Motor neuron (in vitro differentiated cells): ENCODE results near the gene PRDX4. TPM values are rescaled to one million over a fixed set of nuclear protein-coding genes. Genes with fewer than 3 reads are reported as not detected.
"Not testable (repeated sequence)": the region's sequence is repeated elsewhere in the genome, so short reads cannot be mapped to it uniquely, and the experiment has no call there.

Experiments used
- ATAC-seq, 8 experiments: fragments of 200-7000 bp; cut with Tn5 transposase; replicated peaks in 6 of 8; 2 replicates each; pipeline ENCODE4 v1.8.0; 2021; ENCODE audit warnings: mild to moderate bottlenecking in 8 of 8, moderate library complexity in 8 of 8
- H3K27ac ChIP-seq, 2 donors: fragments of 250-450 bp; sonication (Bioruptor Pico); 2 replicates each; pipeline ENCODE4 v1.9.0; 2021; ENCODE audit warnings: antibody characterized with exemption in 2 of 2, mild to moderate bottlenecking in 2 of 2, moderate library complexity in 1 of 2
- H3K4me1 ChIP-seq, 2 donors: fragments of 250-450 bp; sonication (Bioruptor Pico); replicated peaks in 1 of 2; 2 replicates each; pipeline ENCODE4 v1.6.1; 2021; ENCODE audit warnings: antibody characterized with exemption in 2 of 2, mild to moderate bottlenecking in 2 of 2, moderate library complexity in 1 of 2
- H3K4me3 ChIP-seq, 5 donors: fragments of 250-450 bp; sonication (Bioruptor Pico); 2 replicates each; pipeline ENCODE4 v1.9.0; 2021; ENCODE audit warnings: antibody characterized with exemption in 5 of 5, mild to moderate bottlenecking in 5 of 5, moderate library complexity in 4 of 5
- WGBS, 10 experiments: fragments of 450-650 bp; shearing (Covaris generic); methylation state at CpG; one replicate each; pipeline ENCODE4 v1.0.0; 2022; 5-methylcytosine and 5-hydroxymethylcytosine counted together
- in situ Hi-C, 9 experiments: fragments of 400-800 bp; cut with MboI; loops; one replicate each; pipeline ENCODE4 v1.15.0; 2021; ENCODE audit warnings: low sequenced_read_pairs in 9 of 9, low pct_unique_long_range_greater_than_20kb in 2 of 9; ENCODE audit not compliant: unreplicated experiment in 9 of 9
- total RNA-seq, 8 experiments: library from RNA; unstranded; fragments of 300-600 nt; gene quantifications; 2 replicates each; pipeline versions ENCODE4 v1.2.3 to v1.2.4, GENCODE V29; 2022

The PRDX4 gene
- total RNA-seq, 8 experiments from 2014 or later = 61.5 to 555 (median 107) TPM

DNA sequence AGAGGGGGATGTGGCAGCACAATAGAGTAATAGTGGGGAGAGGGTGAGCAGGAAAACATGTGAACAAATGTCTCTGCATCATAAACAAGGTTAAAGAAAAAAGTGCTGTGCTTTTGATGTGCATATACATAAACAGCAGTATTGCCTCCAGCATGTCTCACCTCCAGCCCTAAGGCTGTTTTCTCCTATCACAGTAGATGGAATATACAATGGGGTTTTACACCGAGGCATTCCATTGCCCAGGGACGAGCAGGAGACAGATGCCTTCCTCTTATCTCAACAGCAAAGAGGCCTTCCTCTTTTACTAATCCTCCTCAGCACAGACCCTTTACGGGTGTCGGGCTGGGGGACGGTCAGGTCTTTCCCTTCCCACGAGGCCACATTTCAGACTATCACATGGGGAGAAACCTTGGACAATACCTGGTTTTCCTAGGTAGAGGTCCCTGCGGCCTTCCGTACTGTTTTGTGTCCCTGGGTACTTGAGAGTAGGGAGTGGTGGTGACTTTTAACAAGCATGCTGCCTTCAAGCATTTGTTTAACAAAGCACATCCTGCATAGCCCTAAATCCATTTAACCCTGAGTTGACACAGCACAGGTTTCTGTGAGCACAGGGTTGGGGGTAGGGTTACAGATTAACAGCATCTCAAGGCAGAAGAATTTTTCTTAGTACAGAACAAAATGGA, 7.1 kb upstream of the PRDX4 start:
- ATAC-seq, H3K4me3 ChIP-seq, H3K27ac ChIP-seq, in situ Hi-C loops, H3K4me1 ChIP-seq: not testable (repeated sequence)
- 13 to 36% methylated on average over 1 to 2 of the region's 8 CpGs; no CpG with 5 or more reads in 8 of the 10 experiments for whole genome bisulfite sequencing, 10 experiments

DNA sequence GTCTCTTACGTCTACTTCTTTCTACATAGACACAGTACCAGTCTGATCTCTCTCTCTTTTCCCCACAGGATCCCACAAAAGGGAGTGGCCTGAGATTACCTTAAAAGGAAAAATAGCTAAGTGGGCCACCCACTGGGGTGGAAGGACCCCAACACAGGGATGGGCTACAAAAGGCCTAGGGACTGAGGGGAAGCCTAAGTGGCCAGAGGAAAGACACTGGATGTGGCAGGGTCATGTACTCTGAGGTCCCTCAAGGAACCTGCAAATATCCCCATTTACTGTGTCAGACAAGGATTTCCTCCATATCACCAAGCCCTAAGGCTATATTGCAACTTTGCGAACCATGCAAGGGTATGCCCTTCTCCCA, 6.5 kb upstream of the PRDX4 start:
- no peak overlapping the region for H3K4me3 ChIP-seq
- no peak overlapping the region for H3K27ac ChIP-seq
- in situ Hi-C loops = no loop called here
- no peaks in the 10 kb centered on the region for H3K4me1 ChIP-seq
- WGBS, 10 experiments = no CpG with 5 or more reads among the region's 2 CpGs
- ATAC-seq = no peak

DNA sequence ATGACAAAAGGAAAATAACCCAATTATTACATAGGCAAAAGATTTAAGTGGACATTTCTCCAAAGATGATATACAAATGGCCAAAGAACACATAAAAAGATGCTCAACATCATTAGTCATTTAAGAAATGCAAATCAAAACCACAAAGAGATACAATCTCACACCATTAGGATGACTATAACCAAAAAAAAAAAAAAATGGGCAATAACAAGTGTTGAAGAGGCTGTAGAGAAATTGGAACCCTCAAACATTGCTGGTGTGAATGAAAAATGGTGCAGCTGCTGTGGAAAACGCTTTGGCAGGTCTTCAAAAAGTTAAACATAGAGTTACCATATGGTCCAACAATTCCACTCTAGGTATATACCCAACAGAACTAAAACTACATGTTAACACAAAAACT, 5.6 kb upstream of the PRDX4 start:
- ATAC-seq = no peak
- in situ Hi-C loops = no loop called here
- peaks cover 2% of the 10 kb centered on the region in 2 donors for H3K4me1 ChIP-seq
- H3K4me3 ChIP-seq = no peak overlapping the region
- 25 to 83% (median 75%) methylated on average over 1 of the region's 1 CpG; no CpG with 5 or more reads in 5 of the 10 experiments for WGBS, 10 experiments
- H3K27ac ChIP-seq = no peak overlapping the region

DNA sequence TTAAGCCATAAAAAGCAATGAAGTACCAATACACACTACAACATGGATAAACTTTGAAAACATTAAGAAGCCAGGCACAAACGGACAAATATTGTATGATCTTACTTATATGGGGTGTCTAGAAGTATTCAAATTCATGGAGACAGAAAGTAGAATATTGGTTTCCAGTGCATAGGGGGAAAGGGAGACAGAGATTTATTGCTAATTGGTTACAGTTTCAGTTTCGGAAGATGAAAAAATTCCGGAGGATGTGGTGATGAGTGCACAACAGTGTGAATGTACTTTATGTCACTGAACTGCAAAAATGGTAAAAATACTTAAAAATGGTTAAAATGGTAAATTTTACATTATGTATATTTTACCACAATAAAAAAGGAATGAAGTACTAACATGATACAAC, 5.1 kb upstream of the PRDX4 start:
- no peak for ATAC-seq
- WGBS, 10 experiments = 6 to 94% (median 55%) methylated on average over 2 to 3 of the region's 3 CpGs; no CpG with 5 or more reads in 4 of the 10 experiments
- Histone ChIP-seq H3K4me1 (peaks cover 6% of the 10 kb centered on the region in 2 donors), H3K4me3 (no peak overlapping the region), H3K27ac (no peak overlapping the region)
- in situ Hi-C loops = no loop called here

DNA sequence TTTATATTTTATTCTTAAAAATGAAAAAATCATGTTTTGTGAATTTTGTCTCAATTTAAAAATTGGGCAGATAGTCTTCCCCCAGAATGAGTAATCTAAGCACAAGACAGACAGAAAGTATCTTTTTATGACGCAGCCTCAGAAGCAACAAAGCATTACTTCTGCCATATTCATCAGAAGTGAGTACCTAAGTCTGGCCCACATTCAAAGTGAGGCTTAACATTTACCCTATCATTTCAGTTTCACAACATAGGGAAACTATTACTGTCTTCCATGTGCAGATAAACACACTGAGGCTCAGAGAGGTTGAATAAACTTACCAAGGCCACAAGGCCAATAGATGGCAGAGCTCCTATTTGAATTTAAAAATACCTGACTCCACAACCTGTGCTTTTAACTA, 4.4 kb upstream of the PRDX4 start:
- in situ Hi-C loops = no loop called here

DNA sequence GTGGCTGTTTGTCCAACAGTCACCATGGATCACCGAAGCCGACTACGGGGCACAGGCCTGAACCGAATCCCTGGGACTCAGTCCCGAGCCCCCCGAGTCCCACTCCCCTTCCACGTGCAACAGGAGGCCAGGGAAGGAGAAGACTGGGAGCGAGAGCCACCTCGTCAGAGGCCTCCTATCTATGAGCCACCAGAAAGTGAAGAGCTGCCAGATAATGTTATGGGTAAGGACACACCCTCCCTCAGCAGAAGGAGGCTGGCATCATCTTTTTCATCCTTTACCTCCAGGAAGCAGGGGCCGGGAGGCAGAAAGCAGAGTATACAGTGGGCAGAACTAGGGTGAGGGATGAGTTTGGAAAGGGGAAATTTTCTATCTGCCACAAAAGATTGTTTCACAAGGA, 2.8 kb upstream of the PRDX4 start:
- in situ Hi-C loops = no loop called here
- WGBS, 10 experiments = 80 to 100% (median 92%) methylated on average over 1 to 7 of the region's 10 CpGs; no CpG with 5 or more reads in 7 of the 10 experiments
- ATAC-seq = no peak
- H3K4me1 ChIP-seq = peaks cover 6% of the 10 kb centered on the region in 2 donors
- H3K27ac ChIP-seq = no peak overlapping the region
- H3K4me3 ChIP-seq = no peak overlapping the region

More for the DNA sequence above, 4.4 kb upstream of the PRDX4 start:
- Histone ChIP-seq H3K4me3 (no peak overlapping the region), H3K27ac (no peak overlapping the region), H3K4me1 (peaks cover 6% of the 10 kb centered on the region in 2 donors)
- 11 to 100% (median 71%) methylated on average over 1 of the region's 1 CpG; no CpG with 5 or more reads in 4 of the 10 experiments for WGBS, 10 experiments
- ATAC-seq = no peak

DNA sequence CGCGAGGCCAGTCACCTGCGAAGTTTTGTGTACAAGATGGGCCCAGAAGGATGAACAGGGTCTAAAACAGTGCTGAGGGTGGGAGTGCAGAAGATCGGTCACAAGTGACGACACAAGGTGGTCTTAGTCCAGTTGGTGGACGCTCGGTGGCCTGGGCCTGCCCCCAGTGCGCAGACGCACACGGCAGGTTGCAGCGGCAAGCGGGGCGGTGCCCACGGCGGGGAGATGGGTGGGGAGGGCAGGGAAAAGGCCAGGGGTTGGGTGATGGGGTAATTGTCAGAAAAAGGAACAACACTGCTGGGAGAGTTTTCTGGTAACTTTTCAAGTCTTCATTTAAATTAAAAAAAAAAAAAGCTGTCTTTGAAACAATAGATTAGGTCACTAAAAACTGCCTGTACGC, 1.0 kb upstream of the PRDX4 start:
- 100% methylated on average over 1 of the region's 16 CpGs; no CpG with 5 or more reads in 8 of the 10 experiments for WGBS, 10 experiments
- no peak for ATAC-seq
- in situ Hi-C loops = no loop called here
- Histone ChIP-seq H3K4me3 (no peak overlapping the region), H3K27ac (peak overlapping the region in 1 of 2 donors; percentile 79), H3K4me1 (peaks cover 6% of the 10 kb centered on the region in 2 donors)

DNA sequence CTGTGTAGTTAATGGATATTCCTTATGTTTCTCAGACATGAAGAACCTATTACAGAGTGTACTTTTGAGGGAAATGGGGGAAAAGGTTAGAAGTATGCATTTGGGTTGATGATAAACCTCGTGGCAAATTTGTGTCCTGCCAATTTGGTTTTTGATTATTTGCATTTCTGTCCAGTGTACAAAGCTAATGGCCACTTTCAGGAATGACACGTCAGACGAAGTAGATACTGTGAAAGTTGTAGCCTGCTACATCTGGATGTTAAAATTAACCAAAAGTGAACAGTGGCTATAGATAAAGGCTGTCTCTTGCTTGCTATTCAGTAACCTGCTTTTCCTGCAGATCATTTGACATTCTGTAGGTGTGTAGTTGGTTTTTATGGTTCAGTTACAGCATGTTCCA, 1.0 kb downstream of the PRDX4 start:
- in situ Hi-C loops = no loop called here
- peak in 2 of 8 experiments; percentile 5 for ATAC-seq
- peak overlapping the region; percentile 56 to 94 (median 70) for H3K4me3 ChIP-seq
- 0 to 9% (median 2%) methylated on average over 1 to 3 of the region's 3 CpGs; no CpG with 5 or more reads in 6 of the 10 experiments for WGBS, 10 experiments
- H3K27ac ChIP-seq = no peak overlapping the region
- H3K4me1 ChIP-seq = peaks cover 6% of the 10 kb centered on the region in 2 donors

DNA sequence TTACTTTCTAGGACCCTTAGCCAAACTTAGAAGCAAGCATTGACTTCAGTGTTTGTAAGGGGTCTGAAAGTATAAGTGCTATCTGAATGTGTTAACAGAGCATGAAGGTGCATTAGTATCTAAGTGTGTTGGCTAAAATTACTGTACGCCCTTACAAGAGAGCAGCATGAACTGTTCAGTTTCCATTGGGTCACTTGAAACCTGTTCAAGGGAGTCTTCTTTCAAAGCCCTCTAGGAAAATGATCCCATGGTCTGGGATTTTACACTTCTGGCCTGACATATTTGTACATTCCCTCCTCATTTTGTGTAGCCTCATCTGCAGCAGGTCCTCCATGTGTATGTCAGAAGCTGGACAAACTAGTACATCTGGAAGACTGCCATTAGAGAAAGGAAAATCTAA, 3.2 kb downstream of the PRDX4 start:
- Histone ChIP-seq H3K4me1 (peaks cover 6% of the 10 kb centered on the region in 2 donors), H3K4me3 (no peak overlapping the region), H3K27ac (no peak overlapping the region)
- ATAC-seq = no peak
- in situ Hi-C loops = no loop called here
- 60 to 100% methylated on average over 1 of the region's 1 CpG; no CpG with 5 or more reads in 8 of the 10 experiments for WGBS, 10 experiments

DNA sequence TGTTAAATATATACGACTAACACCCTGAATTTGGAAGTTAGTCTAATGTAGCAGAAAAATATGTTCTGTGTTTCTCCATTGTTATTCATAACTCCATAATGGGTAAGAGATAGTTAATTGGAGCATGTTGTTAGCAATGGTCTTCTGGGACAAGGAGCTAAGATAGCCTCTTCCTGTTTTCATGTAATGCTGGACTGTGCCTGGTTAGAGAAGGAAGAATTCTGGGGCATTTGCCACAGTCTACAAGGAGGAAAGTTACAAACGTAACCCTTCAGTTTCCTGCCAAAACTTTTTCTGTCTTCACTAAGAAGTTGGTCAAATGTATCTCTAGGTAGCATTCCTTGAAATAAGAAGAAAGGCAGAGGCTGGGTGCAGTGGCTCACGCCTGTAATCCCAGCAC, 5.8 kb downstream of the PRDX4 start:
- no peak for ATAC-seq
- in situ Hi-C loops = no loop called here
- 29 to 100% (median 97%) methylated on average over 1 to 2 of the region's 3 CpGs; no CpG with 5 or more reads in 1 of the 10 experiments for WGBS, 10 experiments
- no peak overlapping the region for H3K4me3 ChIP-seq
- H3K4me1 ChIP-seq = no peaks in the 10 kb centered on the region
- no peak overlapping the region for H3K27ac ChIP-seq

DNA sequence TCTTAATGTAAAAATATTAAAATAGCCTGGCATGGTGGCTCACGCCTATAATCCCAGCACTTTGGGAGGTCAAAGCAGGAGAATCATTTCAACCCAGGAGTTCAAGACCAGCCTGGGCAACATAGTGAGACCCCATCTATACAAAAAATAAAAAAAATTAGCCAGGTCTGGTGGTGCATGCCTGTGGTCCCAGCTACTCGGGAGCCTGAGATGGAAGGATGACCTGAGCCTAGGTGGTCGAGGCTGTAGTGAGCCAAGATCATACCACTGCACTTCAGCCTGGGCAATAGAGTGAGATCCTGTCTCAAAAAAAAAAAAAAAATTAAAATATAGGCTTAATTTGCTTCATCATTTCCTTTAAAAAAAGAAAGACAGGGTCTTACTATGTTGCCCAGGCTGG, 9.2 kb downstream of the PRDX4 start:
- 67 to 95% methylated on average over 1 to 3 of the region's 3 CpGs; no CpG with 5 or more reads in 8 of the 10 experiments for WGBS, 10 experiments
- H3K4me3 ChIP-seq, ATAC-seq, H3K4me1 ChIP-seq, H3K27ac ChIP-seq: not testable (repeated sequence)
- in situ Hi-C loops = loop anchor here in 1 of 9 experiments (25.0 kb wide), 1 partner anchor 236 kb away; the partner anchor contains the start of genes APOO and CXorf58

DNA sequence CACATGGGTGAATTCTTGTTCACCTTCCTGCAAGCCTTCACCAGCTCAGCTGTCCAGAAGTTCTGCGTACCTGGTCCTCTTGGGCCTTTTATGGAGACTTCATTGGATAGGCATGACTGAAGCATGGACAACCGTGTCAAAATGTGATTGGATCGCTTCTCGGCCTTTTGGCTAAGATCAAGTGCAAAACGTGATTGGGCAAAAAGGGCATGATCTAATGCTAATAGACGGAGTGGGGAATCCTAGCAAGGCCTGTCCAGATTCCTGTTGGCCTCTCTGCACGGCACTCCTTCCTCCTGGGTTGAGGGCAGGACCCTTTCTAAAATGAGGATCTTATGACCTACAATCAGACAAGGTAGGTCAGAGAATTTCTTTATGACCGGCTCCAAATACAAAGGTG, 24.9 kb downstream of the PRDX4 start:
- H3K4me3 ChIP-seq = no peak overlapping the region
- H3K27ac ChIP-seq = no peak overlapping the region
- ATAC-seq = no peak
- H3K4me1 ChIP-seq = no peaks in the 10 kb centered on the region
- in situ Hi-C loops = loop anchor here in 2 of 9 experiments (10.0 to 25.0 kb wide), 2 partner anchors 213 to 220 kb away; partner anchors contain the start of genes APOO (in 2 of the 2) and CXorf58 (in 2 of the 2)
- WGBS, 10 experiments = 60 to 100% (median 84%) methylated on average over 1 to 5 of the region's 8 CpGs; no CpG with 5 or more reads in 6 of the 10 experiments

DNA sequence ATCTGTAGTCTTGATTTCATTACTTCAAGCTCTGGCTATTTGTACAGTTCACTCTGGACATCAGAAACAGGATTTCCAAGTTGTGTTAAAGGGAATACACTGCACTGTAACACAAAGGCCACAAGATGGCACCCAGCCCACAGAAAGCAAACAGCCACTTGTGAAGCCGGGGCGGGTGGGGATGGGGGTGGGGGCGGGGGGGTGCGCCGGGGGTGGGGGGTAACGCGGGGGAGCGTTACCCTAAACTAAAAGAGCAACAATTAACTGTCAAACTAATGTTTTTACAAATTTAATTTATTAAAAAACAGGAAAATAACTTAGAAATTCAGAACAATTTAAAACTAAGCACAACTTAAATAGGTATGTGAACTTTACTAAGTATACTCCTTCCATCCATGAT, 27.3 kb downstream of the PRDX4 start:
- no peak overlapping the region for H3K27ac ChIP-seq
- H3K4me1 ChIP-seq = no peaks in the 10 kb centered on the region
- no CpG with 5 or more reads among the region's 8 CpGs for WGBS, 10 experiments
- ATAC-seq = peak in 4 of 8 experiments; percentile 39 to 82 (median 69)
- in situ Hi-C loops = loop anchor here in 2 of 9 experiments (10.0 to 25.0 kb wide), 2 partner anchors 210 to 218 kb away; partner anchors contain the start of genes APOO (in 2 of the 2) and CXorf58 (in 2 of the 2)
- H3K4me3 ChIP-seq = no peak overlapping the region
